GM23338 (cell line): Measurements from ENCODE around the gene IGSF21. TPM values are rescaled to one million over a fixed set of nuclear protein-coding genes. Genes with fewer than 3 reads are reported as not detected.

Experiments used
- ATAC-seq: fragments of 200-7000 bp; cut with Tn5 transposase; 3 replicates; pipeline ENCODE4 v1.9.1; 2020
- DNase-seq: peaks from one replicate; pipeline ENCODE4 v3.0.0-alpha.2; 2015; ENCODE audit warnings: low spot score
- H2AFZ ChIP-seq: fragments of 200-600 bp; sonication (generic); 2 replicates; pipeline ENCODE4 v1.8.0; 2016; ENCODE audit warnings: antibody characterized with exemption, mild to moderate bottlenecking, moderate library complexity
- H3F3A ChIP-seq: fragments of 200-600 bp; sonication (generic); replicated peaks from 2 replicates; pipeline ENCODE4 v1.8.0; 2017; ENCODE audit warnings: antibody characterized with exemption, mixed run types, low read depth
- H3K27ac ChIP-seq: fragments of 200-600 bp; sonication (generic); 2 replicates; pipeline ENCODE4 v1.6.1; 2016; ENCODE audit warnings: low read depth
- H3K27me3 ChIP-seq: fragments of 200-600 bp; sonication (generic); 2 replicates; pipeline ENCODE4 v1.8.0; 2016; ENCODE audit warnings: mild to moderate bottlenecking, mixed run types, moderate library complexity; ENCODE audit not compliant: insufficient read depth
- H3K36me3 ChIP-seq: fragments of 200-600 bp; sonication (generic); 2 replicates; pipeline ENCODE4 v1.8.0; 2016; ENCODE audit warnings: mild to moderate bottlenecking; ENCODE audit not compliant: insufficient read depth
- H3K4me1 ChIP-seq: fragments of 200-600 bp; sonication (generic); 2 replicates; pipeline ENCODE4 v1.8.0; 2016; ENCODE audit warnings: mild to moderate bottlenecking, moderate library complexity; ENCODE audit not compliant: insufficient read depth
- H3K4me2 ChIP-seq: fragments of 200-600 bp; sonication (generic); 2 replicates; pipeline ENCODE4 v1.7.1; 2017; ENCODE audit warnings: mixed run types
- H3K4me3 ChIP-seq: fragments of 200-600 bp; sonication (generic); 2 replicates; pipeline ENCODE4 v1.6.1; 2016; ENCODE audit warnings: mixed run types
- H3K79me2 ChIP-seq: fragments of 200-600 bp; sonication (generic); replicated peaks from 2 replicates; pipeline ENCODE4 v1.8.0; 2017; ENCODE audit warnings: mild to moderate bottlenecking; ENCODE audit not compliant: insufficient read depth
- H3K9me2 ChIP-seq: fragments of 200-600 bp; sonication (generic); 2 replicates; pipeline ENCODE4 v1.8.0; 2017; ENCODE audit not compliant: insufficient read depth
- H4K20me1 ChIP-seq: fragments of 200-600 bp; sonication (generic); replicated peaks from 2 replicates; pipeline ENCODE4 v1.8.0; 2017; ENCODE audit warnings: mild to moderate bottlenecking; ENCODE audit not compliant: insufficient read depth
- H3K27ac Mint-ChIP-seq: 2 replicates; pipeline ENCODE4 v1.8.0; 2020; ENCODE audit warnings: inconsistent platforms, mild to moderate bottlenecking, moderate library complexity, mixed read lengths
- H3K27me3 Mint-ChIP-seq: 3 replicates; pipeline ENCODE4 v1.8.0; 2022; ENCODE audit warnings: low read depth, mild to moderate bottlenecking, moderate library complexity, mixed read lengths, inconsistent platforms; ENCODE audit not compliant: insufficient read depth, poor library complexity
- H3K36me3 Mint-ChIP-seq: 3 replicates; pipeline ENCODE4 v1.8.0; 2021; ENCODE audit warnings: low read depth, mild to moderate bottlenecking, inconsistent platforms, moderate library complexity, mixed read lengths
- H3K4me1 Mint-ChIP-seq: 3 replicates; pipeline ENCODE4 v1.8.0; 2020; ENCODE audit warnings: mild to moderate bottlenecking, inconsistent platforms, mixed read lengths
- H3K4me3 Mint-ChIP-seq: 3 replicates; pipeline ENCODE4 v1.8.0; 2021; ENCODE audit warnings: moderate library complexity, mild to moderate bottlenecking, inconsistent platforms, mixed read lengths
- H3K9me3 Mint-ChIP-seq: 3 replicates; pipeline ENCODE4 v1.8.0; 2020; ENCODE audit warnings: moderate library complexity, mild to moderate bottlenecking, inconsistent platforms, mixed read lengths
- CTCF ChIP-seq, 2 experiments: fragments of 200-600 bp in 1 of 2; sonication (generic) in 1 of 2; conservative IDR thresholded peaks; 2 replicates each; pipeline versions ENCODE4 v1.5.1 to v1.6.1; 2016 to 2017; ENCODE audit warnings: antibody characterized with exemption in 2 of 2, low read depth in 2 of 2, mild to moderate bottlenecking in 2 of 2, moderate library complexity in 1 of 2
- EZH2 ChIP-seq: fragments of 200-600 bp; sonication (generic); IDR thresholded peaks from one replicate; pipeline ENCODE4 v1.8.0; 2017; ENCODE audit warnings: antibody characterized with exemption, mild to moderate bottlenecking, low read depth; ENCODE audit not compliant: unreplicated experiment
- EZH2phosphoT487 ChIP-seq: fragments of 200-600 bp; sonication (generic); IDR thresholded peaks from one replicate; pipeline ENCODE4 v1.8.1; 2018; ENCODE audit warnings: antibody characterized with exemption; ENCODE audit not compliant: unreplicated experiment
- POLR2AphosphoS5 ChIP-seq: IDR thresholded peaks from 2 replicates; pipeline ENCODE4 v1.6.1; 2016; ENCODE audit warnings: antibody characterized with exemption, low read depth
- ZNF114 ChIP-seq: fragments of 250-450 bp; sonication (Bioruptor Pico); IDR thresholded peaks from 2 replicates; pipeline ENCODE4 v1.5.0; 2020; ENCODE audit warnings: mild to moderate bottlenecking, moderate library complexity
- ZNF462 ChIP-seq: fragments of 250-450 bp; sonication (Bioruptor Pico); IDR thresholded peaks from 2 replicates; pipeline ENCODE4 v1.5.0; 2020; ENCODE audit warnings: mild to moderate bottlenecking, moderate library complexity
- polyA plus RNA-seq: library from polyadenylated mRNA; unstranded; fragments of >200 nt; fragmentation: Nextera tagmentation; extraction: Ambion mirVana; gene quantifications from 2 replicates; pipeline ENCODE4 v1.2.1, GENCODE V29; 2016
- total RNA-seq: library from RNA; depleted of rRNA; stranded (reverse); fragments of >200 nt; shearing (Covaris generic); gene quantifications from 2 replicates; pipeline ENCODE4 v1.2.3, GENCODE V29; 2014
- TF ChIP-seq, protein P1 (sequence below): IDR thresholded peaks from 2 replicates; pipeline ENCODE4 v1.6.1; 2016; ENCODE audit warnings: antibody characterized with exemption

Gene IGSF21
- total and polyA plus RNA-seq, 2 experiments from 2014 or later = 15.6 to 15.7 TPM

GRCh38 chr1:18170444-18170843 lies 62.8 kb downstream of the IGSF21 start (continued):
- TF ChIP-seq ZNF462 = no peak
- TF ChIP-seq, protein P1, sequence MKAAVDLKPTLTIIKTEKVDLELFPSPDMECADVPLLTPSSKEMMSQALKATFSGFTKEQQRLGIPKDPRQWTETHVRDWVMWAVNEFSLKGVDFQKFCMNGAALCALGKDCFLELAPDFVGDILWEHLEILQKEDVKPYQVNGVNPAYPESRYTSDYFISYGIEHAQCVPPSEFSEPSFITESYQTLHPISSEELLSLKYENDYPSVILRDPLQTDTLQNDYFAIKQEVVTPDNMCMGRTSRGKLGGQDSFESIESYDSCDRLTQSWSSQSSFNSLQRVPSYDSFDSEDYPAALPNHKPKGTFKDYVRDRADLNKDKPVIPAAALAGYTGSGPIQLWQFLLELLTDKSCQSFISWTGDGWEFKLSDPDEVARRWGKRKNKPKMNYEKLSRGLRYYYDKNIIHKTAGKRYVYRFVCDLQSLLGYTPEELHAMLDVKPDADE = no peak
- TF ChIP-seq EZH2phosphoT487 = no peak
- no peak for TF ChIP-seq CTCF (conservative IDR thresholded peaks at IDR 0.05; ENCODE audit: low read depth in 2 of 2)

DNA sequence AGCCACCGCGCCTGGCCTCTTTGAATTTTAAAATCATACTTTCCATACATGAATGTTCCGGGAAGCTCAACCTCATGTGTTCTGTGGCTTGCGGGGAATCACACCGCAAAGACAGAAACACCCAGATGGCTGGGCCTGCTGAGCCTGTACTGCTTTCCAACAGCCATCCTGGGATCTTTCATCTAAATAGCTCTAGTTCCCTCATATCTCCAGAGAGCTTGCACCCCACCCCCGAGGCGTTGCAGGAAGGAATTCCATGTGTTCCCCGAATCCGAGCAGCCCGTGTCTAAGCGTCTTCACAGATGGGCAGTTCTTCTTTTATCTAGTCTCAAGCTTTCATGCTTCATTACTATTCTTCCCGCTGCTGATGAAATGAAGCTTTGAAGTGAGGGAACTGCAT lies 66.4 kb downstream of the IGSF21 start:
- H3K4me3 Mint-ChIP-seq = no peak overlapping the region
- Histone ChIP-seq H3K27ac (no peak overlapping the region), H3K4me2 (no peak overlapping the region; the same call in 1 of the 2 replicates), H3K79me2 (no peaks in the 10 kb centered on the region), H3K36me3 (no peaks in the 10 kb centered on the region), H3K4me3 (no peak overlapping the region), H4K20me1 (no peaks in the 10 kb centered on the region), H3K9me2 (no peaks in the 10 kb centered on the region), H3K27me3 (no peaks in the 10 kb centered on the region), H3F3A (no peaks in the 10 kb centered on the region), H3K4me1 (peaks cover 31% of the 10 kb centered on the region), H2AFZ (no peak overlapping the region)
- H3K27me3 Mint-ChIP-seq = peaks cover 16% of the 10 kb centered on the region
- ATAC-seq (no peak), DNase-seq (peak; percentile 39)
- H3K27ac Mint-ChIP-seq = no peak overlapping the region
- no peaks in the 10 kb centered on the region for H3K9me3 Mint-ChIP-seq
- peaks cover 2% of the 10 kb centered on the region; the same call in 1 of the 3 replicates for H3K36me3 Mint-ChIP-seq
- peaks cover 62% of the 10 kb centered on the region for H3K4me1 Mint-ChIP-seq
- TF ChIP-seq ZNF462 (no peak), EZH2 (no peak), ZNF114 (CRISPR knock-in tag) (no peak), POLR2AphosphoS5 (no peak)
